Muscle layer of duodenum (tissue), 2 donors: ENCODE measurements around the gene GGTLC3.
"Not testable (repeated sequence)": the region's sequence is repeated elsewhere in the genome, so short reads cannot be mapped to it uniquely, and the experiment has no call there.

Experiments
- H3K27ac ChIP-seq: one replicate; pipeline ENCODE4 v1.7.0; 2013; ENCODE audit warnings: mild to moderate bottlenecking, low read length
- H3K27me3 ChIP-seq: one replicate; pipeline ENCODE4 v1.7.0; 2013; ENCODE audit warnings: low read depth, mild to moderate bottlenecking, control low read depth, low read length
- H3K36me3 ChIP-seq, 2 donors: one replicate each; pipeline ENCODE4 v1.7.0; 2013; ENCODE audit warnings: low read length in 2 of 2, control low read depth in 1 of 2, mild to moderate bottlenecking in 1 of 2; ENCODE audit not compliant: insufficient read depth in 2 of 2, control insufficient read depth in 1 of 2
- H3K4me1 ChIP-seq, 2 donors: one replicate each; pipeline ENCODE4 v1.7.0; 2013; ENCODE audit warnings: low read length in 2 of 2, mild to moderate bottlenecking in 2 of 2, control low read depth in 1 of 2, moderate library complexity in 1 of 2; ENCODE audit not compliant: insufficient read depth in 2 of 2, control insufficient read depth in 1 of 2
- H3K4me3 ChIP-seq, 2 donors: one replicate each; pipeline ENCODE4 v1.7.0; 2013; ENCODE audit warnings: low read length in 2 of 2, low read depth in 1 of 2, mild to moderate bottlenecking in 1 of 2
- H3K9me3 ChIP-seq, 2 donors: one replicate each; pipeline ENCODE4 v1.7.0; 2013; ENCODE audit warnings: low read length in 2 of 2, control low read depth in 1 of 2, mild to moderate bottlenecking in 1 of 2; ENCODE audit not compliant: control insufficient read depth in 1 of 2
- donor health status: healthy.

The GGTLC3 gene

DNA sequence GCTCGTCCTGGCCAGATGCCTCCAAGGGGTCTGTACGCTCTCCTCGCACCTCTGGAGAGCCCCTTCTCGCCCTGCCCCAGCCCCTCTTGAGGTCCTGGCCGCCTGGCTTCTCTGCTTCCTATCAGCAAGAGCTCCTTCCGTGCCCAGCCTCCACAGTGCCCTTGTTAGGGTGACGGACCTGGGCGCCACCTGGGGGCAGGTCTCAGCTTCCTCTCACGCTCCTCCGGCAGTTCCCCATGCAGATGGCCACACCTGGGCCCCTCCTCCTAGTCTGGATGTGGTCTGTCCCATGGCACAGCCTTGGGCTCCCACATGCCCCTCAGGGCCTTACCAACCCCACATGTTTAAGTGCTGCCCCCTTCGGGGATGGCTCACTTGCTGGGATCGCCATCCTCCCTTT, 16.4 kb upstream of the GGTLC3 start:
- not testable (repeated sequence) for H3K9me3 ChIP-seq, H3K4me3 ChIP-seq, H3K27ac ChIP-seq, H3K36me3 ChIP-seq, H3K27me3 ChIP-seq, H3K4me1 ChIP-seq

DNA sequence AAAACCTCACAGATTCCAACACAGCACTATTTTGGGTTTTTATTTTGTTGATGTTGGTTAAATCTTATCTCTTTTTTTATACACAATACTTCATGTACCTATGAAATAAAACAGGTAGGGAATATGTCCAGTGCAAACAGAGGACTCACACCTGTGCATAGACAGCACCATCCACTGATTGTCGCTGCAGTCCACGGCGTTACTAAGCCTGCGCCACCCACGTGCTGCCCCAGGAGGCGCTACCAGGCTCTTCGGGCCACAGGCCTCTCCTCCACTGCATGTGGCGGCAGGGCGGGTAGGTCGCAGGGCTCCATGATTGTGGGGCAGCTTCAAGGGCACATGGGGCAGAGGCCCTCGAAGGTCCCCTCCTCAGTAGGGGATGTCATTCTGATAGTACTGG, 15.7 kb upstream of the GGTLC3 start:
- H3K27ac ChIP-seq, H3K9me3 ChIP-seq, H3K4me3 ChIP-seq, H3K27me3 ChIP-seq, H3K4me1 ChIP-seq, H3K36me3 ChIP-seq: not testable (repeated sequence)

DNA sequence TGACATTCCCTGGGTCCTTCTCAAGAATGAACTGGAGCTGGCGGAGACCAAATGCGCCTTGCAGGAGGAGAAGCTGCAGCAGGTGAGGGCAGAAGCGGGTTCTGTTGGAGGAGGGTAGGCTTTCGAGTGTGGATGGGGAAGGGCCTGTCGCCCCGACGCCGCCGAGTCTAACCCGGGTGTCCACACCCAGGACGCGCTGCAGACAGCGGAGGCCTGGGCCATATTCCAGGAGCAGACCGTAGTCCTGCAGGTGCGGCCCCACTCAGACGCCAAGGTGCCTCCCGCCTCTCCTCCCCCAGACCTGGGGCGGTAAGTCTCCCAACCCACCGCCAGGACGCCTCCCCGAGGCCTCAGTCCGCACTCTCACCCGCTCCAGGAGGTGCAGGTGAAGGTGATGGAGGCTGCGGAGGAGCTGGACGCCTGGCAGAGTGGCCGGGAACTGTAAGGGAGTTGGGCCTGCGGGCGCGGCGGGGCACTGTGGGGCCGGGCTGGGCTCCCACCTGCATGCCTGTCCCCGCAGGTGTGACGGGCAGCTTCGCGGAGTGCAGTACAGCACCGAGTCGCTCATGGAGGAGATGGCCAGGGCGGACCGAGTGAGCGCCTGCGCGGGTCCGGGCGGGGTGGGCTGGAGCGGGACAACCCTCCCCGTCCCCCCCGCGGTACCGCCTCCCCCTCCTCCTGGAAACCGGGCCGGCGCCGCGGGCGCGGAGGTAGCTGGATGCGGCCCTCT, 11.6 kb upstream of the GGTLC3 start:
- H3K4me3 ChIP-seq, H3K9me3 ChIP-seq, H3K27ac ChIP-seq, H3K4me1 ChIP-seq, H3K27me3 ChIP-seq, H3K36me3 ChIP-seq: not testable (repeated sequence)

DNA sequence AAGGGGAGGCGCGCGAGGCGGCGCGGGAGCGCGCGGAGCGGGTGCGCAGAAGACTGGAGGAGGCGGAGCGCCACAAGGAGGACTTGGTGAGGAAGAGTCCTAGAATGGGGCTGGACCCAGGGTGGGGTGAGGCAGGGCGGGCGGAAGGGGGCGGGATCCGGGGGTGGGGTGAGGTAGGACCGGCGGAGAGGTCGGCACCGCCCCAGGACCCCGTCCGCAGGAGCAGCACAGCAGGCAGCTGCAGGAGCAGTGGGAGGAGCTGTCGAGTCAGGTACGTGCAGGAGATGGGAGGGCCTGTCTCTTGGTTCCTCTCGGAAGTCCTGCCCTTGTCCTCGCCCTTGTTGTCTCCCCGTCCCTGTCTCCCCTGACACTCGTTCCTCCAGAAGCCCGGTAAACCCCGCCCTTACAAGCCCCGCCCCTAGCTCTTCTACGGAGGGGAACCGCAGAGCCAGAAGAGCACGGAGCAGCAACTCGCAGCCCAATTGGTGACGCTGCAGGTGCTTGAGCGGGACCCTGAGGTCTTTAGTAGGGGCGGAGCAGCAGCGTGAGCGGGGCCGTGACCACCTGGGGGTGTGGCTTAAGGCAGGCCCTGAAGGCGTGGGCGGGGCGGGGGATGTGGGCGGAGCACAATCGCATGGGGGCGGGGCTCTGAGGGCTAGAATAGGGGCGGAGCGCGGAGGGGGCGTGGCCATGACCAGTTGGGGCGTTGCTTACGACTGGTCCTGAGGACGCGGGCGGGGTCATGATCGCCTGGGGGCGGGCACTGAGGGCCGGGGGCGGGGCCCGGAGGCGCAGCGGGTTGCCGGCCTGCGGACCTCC, 10.8 kb upstream of the GGTLC3 start:
- not testable (repeated sequence) for H3K27ac ChIP-seq, H3K4me1 ChIP-seq, H3K36me3 ChIP-seq, H3K4me3 ChIP-seq, H3K27me3 ChIP-seq, H3K9me3 ChIP-seq

DNA sequence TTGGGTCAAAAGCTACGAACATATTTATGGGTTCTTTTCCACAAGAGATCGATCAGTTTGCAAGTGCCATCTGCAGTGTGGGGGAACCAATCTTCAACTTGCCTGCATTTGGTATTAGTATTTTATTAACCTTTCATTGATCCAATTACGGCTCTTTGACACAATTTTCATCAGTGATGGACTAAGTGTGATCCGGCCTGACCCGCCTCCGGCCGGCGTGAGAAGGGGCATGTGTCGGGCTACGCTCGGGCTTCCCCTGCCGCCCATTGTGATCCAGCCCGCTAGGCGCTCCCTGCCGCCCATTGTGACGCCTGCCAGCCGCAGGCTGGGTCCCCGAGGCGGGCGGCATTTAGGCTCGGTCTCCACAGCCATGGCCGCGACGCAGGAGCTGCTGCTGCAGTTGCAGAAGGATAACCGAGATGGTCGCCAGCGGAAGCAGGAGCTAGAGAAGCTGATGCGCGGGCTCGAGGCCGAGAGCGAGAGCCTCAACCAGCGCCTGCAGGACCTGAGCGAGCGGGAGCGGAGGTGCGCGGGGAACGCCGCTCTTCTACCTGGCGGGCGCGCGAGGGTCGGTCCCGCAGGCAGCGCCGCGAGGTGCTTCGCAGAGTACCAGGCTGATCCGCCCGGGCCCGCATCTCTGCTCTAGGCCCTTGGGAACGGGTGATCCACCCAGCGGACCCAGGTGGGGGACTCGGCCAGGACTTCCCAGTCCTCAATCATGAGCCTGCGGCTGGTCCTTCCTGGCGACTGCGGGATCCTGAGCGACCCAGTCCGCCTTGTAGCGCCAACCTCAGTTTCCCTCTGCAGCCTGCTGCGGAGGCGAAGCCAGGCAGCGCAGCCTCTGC, 10.0 kb upstream of the GGTLC3 start, which contains the start of gene TMEM191B:
Gene TMEM191B, plus strand, starts transcription at position 51 of the 845 bp plus-strand sequence. Its CDS starts 179 bp downstream, at position 230.
- H3K4me3 ChIP-seq, H3K36me3 ChIP-seq, H3K27ac ChIP-seq, H3K27me3 ChIP-seq, H3K9me3 ChIP-seq, H3K4me1 ChIP-seq: not testable (repeated sequence)

DNA sequence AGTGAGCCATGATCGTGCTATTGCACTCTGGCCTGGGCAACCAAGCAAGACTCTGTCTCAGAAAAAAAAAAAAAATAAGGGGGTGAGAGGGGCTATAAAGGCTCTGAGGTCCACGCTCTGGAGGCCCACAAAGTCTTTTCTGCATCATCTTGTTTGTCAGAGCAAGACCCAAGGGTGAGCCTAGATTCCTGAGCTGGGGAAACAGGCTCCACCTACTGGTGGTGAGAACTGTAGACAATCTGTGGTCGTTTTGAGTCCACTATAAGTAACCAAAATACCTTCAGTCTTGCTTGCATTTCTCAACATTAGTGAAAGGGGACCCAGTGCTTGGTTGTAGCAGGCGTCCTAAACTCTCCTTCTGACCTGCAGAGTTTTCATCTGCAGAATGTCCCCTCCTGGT, 5.4 kb upstream of the GGTLC3 start:
- H3K27me3 ChIP-seq = not testable (repeated sequence)

DNA sequence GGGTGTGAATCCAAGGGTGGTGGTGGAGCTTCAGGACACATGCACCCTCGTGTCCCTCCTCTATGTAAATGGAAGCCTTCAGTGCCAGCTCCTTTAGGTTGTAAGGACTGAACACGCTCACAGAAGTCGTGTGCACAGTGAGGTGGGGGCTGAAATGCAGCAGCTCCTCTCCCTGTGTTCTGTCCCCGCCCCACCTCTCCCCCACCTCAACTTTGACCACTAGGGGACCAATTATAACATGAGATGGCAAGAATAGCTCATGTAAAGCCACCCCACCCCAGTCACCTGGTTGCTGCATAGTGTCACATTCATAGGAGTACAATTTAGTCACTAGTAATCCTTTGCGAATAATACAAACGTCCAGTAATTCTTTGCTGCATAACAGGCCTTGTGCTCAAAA, 4.8 kb upstream of the GGTLC3 start:
- H3K36me3 ChIP-seq, H3K27ac ChIP-seq, H3K27me3 ChIP-seq, H3K4me3 ChIP-seq, H3K9me3 ChIP-seq, H3K4me1 ChIP-seq: not testable (repeated sequence)

More for the DNA sequence above, 5.4 kb upstream of the GGTLC3 start:
- H3K9me3 ChIP-seq, H3K36me3 ChIP-seq, H3K4me1 ChIP-seq, H3K27ac ChIP-seq, H3K4me3 ChIP-seq: not testable (repeated sequence)

DNA sequence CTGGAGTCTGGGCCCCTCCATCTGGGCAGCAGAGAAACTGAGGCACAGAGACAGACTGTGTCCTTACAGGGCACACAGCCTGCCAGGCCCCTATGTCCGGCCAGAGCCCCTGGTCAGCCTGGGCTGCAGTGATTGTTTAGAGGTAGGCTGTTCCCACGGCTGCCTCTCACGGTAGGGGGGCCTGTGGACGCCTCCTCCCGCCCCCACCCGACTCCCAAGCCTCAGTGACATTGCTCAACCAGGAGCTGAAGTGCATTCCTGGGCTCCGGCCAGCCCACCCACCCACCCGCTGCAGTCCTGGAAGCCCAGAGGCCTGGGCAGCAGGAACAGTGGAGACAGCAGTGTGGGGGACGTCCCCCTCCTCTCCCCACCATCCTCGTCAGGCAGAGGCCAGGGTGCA, 4.5 kb downstream of the GGTLC3 start:
- not testable (repeated sequence) for H3K4me3 ChIP-seq, H3K36me3 ChIP-seq, H3K9me3 ChIP-seq, H3K4me1 ChIP-seq, H3K27ac ChIP-seq, H3K27me3 ChIP-seq

DNA sequence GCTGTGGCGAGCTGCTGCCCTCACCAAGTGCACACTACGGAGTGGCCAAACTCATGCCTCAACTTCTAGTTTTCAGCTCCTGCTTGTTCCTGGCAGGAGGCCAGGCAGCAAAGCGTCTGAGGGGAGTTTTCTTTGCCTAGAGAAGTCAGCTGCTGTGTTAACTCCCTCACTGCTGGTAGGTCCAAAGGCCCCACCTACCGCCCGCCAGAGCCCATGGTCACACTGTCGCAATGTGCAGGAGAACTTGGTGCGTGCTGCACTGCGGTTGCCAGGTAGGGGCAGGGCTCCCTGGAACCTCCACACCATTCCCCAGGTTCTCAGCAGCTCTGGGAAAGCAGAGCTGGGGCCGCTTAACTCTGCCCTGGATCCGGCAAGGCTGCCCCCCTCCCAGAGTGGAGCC, 5.6 kb downstream of the GGTLC3 start:
- H3K4me1 ChIP-seq, H3K4me3 ChIP-seq, H3K36me3 ChIP-seq, H3K9me3 ChIP-seq, H3K27me3 ChIP-seq, H3K27ac ChIP-seq: not testable (repeated sequence)

DNA sequence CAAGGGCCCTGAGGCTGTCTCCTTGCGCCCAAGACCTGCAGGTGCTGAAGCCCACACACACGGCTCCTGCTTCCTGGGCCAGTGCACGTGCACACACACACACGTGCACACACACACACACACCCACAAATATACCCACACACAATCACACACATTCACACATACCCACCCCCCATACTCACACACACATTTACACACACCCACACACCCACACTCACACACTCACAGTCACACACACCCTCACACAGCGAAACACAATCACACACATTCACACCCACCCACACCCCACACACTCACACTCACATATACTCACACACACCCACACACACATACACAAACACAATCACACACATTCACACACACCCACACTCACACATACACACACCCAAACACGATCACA, 6.6 kb downstream of the GGTLC3 start:
- not testable (repeated sequence) for H3K9me3 ChIP-seq, H3K4me1 ChIP-seq, H3K27ac ChIP-seq, H3K36me3 ChIP-seq, H3K4me3 ChIP-seq, H3K27me3 ChIP-seq

DNA sequence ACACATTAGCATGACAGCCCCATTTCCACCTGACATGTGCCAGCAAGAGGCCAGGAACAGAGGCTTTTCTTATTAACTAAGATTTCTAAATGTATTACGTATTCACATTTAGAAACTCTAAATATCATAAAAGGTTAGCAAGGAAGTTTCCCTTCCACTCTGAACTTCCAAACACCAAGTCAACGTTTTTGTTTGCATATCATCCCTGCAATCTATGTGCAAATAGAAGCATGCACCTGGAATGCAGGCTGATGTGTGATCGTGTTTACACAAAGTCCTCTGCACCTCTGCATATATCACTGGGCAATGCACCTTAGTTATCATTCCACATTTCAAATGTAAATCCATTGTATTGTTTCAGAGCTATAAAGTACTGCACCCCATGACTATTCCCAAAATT, 21.7 kb downstream of the GGTLC3 start:
- H3K27ac ChIP-seq, H3K36me3 ChIP-seq, H3K4me1 ChIP-seq, H3K4me3 ChIP-seq, H3K27me3 ChIP-seq, H3K9me3 ChIP-seq: not testable (repeated sequence)
